PC-3 (cell line): ENCODE results near the gene AKAP3. TPM values are rescaled to one million over a fixed set of nuclear protein-coding genes. Genes with fewer than 3 reads are reported as not detected.

Experiments
- ATAC-seq: fragments of 200-7000 bp; cut with Tn5 transposase; 2 replicates; pipeline ENCODE4 v1.9.1; 2020; ENCODE audit warnings: mild to moderate bottlenecking, moderate library complexity
- BruUV-seq: library from RNA; stranded (reverse); fragments of 400-500 nt; replicated peaks from 2 replicates; lab custom pipeline; 2021; lab: Mats Ljungman, UMichigan
- CTCF ChIA-PET: fragments of 300-600 bp; sonication (Branson Sonifier 250); formaldehyde crosslinking; loops from one replicate; lab custom pipeline; 2022; ENCODE audit warnings: antibody characterized with exemption; lab: Charles Lee
- POLR2A ChIA-PET: fragments of 300-600 bp; sonication (Branson Sonifier 250); formaldehyde crosslinking; loops from one replicate; lab custom pipeline; 2022; ENCODE audit warnings: antibody characterized with exemption; ENCODE audit not compliant: unreplicated experiment; lab: Charles Lee
- DNase-seq: peaks from one replicate; pipeline ENCODE4 v3.0.0-alpha.2; 2015
- H2AFZ ChIP-seq: fragments of 300-600 bp; sonication (generic); 2 replicates; pipeline ENCODE4 v1.6.0; 2016; ENCODE audit warnings: antibody characterized with exemption, low read length
- H3F3A ChIP-seq: fragments of 300-600 bp; sonication (generic); one replicate; pipeline ENCODE4 v1.6.0; 2017; ENCODE audit warnings: antibody characterized with exemption, low read length, control low read depth, mild to moderate bottlenecking; ENCODE audit not compliant: unreplicated experiment
- H3K27ac ChIP-seq: fragments of 300-600 bp; sonication (generic); 2 replicates; pipeline ENCODE4 v1.5.1; 2016; ENCODE audit warnings: mild to moderate bottlenecking, low read length
- H3K27me3 ChIP-seq: fragments of 300-600 bp; sonication (generic); 2 replicates; pipeline ENCODE4 v1.6.1; 2016; ENCODE audit warnings: low read length, mixed read lengths
- H3K36me3 ChIP-seq: fragments of 300-600 bp; sonication (generic); 2 replicates; pipeline ENCODE4 v1.6.1; 2016; ENCODE audit warnings: low read depth, mixed run types, low read length, mixed read lengths
- H3K4me1 ChIP-seq: fragments of 300-600 bp; sonication (generic); 2 replicates; pipeline ENCODE4 v1.5.1; 2016; ENCODE audit warnings: low read length; ENCODE audit not compliant: insufficient read depth
- H3K4me2 ChIP-seq: fragments of 300-600 bp; sonication (generic); 2 replicates; pipeline ENCODE4 v1.6.0; 2016; ENCODE audit warnings: low read length
- H3K4me3 ChIP-seq: fragments of 300-600 bp; sonication (generic); 2 replicates; pipeline ENCODE4 v1.5.1; 2016; ENCODE audit warnings: mild to moderate bottlenecking, low read length, mixed read lengths
- H3K79me2 ChIP-seq: fragments of 300-600 bp; sonication (generic); 2 replicates; pipeline ENCODE4 v1.6.1; 2017; ENCODE audit warnings: low read length, mixed read lengths
- H3K9ac ChIP-seq: fragments of 300-600 bp; sonication (generic); 2 replicates; pipeline ENCODE4 v1.6.0; 2016; ENCODE audit warnings: mild to moderate bottlenecking, low read length
- H3K9me2 ChIP-seq: fragments of 300-600 bp; sonication (generic); replicated peaks from 2 replicates; pipeline ENCODE4 v1.6.1; 2016; ENCODE audit warnings: mixed run types, low read length, mixed read lengths
- H3K9me3 ChIP-seq: fragments of 300-600 bp; sonication (generic); 2 replicates; pipeline ENCODE4 v1.6.1; 2016; ENCODE audit warnings: low read length, mixed read lengths
- H4K20me1 ChIP-seq: fragments of 300-600 bp; sonication (generic); 2 replicates; pipeline ENCODE4 v1.6.1; 2016; ENCODE audit warnings: low read length, mixed read lengths
- CTCF ChIP-seq: fragments of 300-600 bp; sonication (generic); conservative IDR thresholded peaks from 2 replicates; pipeline ENCODE4 v1.5.1; 2017; ENCODE audit warnings: antibody characterized with exemption, low read depth, mild to moderate bottlenecking, low read length
- EZH2 ChIP-seq: fragments of 300-600 bp; sonication (generic); IDR thresholded peaks from one replicate; pipeline ENCODE4 v1.6.1; 2017; ENCODE audit warnings: antibody characterized with exemption, mild to moderate bottlenecking, low read length; ENCODE audit not compliant: unreplicated experiment
- EZH2phosphoT487 ChIP-seq: fragments of 300-600 bp; sonication (generic); IDR thresholded peaks from 2 replicates; pipeline ENCODE4 v1.6.1; 2018; ENCODE audit warnings: mild to moderate bottlenecking, antibody characterized with exemption, low read length, borderline replicate concordance
- intact Hi-C: fragments of 100-400 bp; cut with micrococcal nuclease; formaldehyde crosslinking; loops from 2 replicates; pipeline ENCODE4 v1.9.0; 2023
- total RNA-seq: library from RNA; depleted of rRNA; stranded (reverse); fragments of >200 nt; gene quantifications from 2 replicates; pipeline ENCODE4 v1.2.3, GENCODE V29; 2014

The AKAP3 gene
- total RNA-seq, 1 experiment from 2014 or later, result 1.9 TPM

GRCh38 chr12:4615667-4616066, 33.2 kb downstream of the AKAP3 start:
- intact Hi-C loops, result no loop called here
- Histone ChIP-seq H3K4me1 (no peaks in the 10 kb centered on the region), H2AFZ (no peak overlapping the region), H3K79me2 (no peaks in the 10 kb centered on the region), H3K36me3 (no peaks in the 10 kb centered on the region), H3K9ac (no peak overlapping the region), H3K4me2 (no peak overlapping the region), H4K20me1 (no peaks in the 10 kb centered on the region), H3K9me2 (no peaks in the 10 kb centered on the region), H3F3A (no peaks in the 10 kb centered on the region), H3K4me3 (no peak overlapping the region), H3K27ac (no peak overlapping the region), H3K9me3 (no peaks in the 10 kb centered on the region), H3K27me3 (no peaks in the 10 kb centered on the region)
- ChIA-PET CTCF (no interaction called here), POLR2A (no interaction called here)
- TF ChIP-seq EZH2phosphoT487, result no peak
- TF ChIP-seq EZH2, result no peak
- no peak for TF ChIP-seq CTCF
- DNase-seq (no peak), ATAC-seq (no peak)
- no TSS peak for BruUV-seq

DNA sequence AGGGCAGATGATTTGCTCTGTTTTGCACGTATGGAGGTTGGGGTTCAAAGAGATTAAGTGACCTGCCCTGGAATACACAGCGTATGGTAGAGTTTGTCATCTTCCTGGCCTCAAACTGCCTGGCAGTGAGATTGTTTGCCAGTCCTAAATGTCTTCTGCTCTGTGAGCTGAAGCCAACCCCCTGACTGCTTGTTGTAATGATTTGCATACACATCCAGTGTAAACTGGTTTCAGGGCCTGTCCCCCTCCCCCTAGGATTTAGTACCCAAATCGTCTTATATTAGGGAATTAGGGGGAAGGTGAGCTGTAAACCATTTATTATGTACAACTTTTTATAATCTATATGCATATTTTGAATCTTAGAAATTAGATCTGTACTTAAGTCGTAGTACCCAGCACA, 38.4 kb downstream of the AKAP3 start:
- no peaks in the 10 kb centered on the region for H3K27me3 ChIP-seq
- no peaks in the 10 kb centered on the region for H3K9me3 ChIP-seq
- ChIA-PET POLR2A (no interaction called here), CTCF (no interaction called here)
- no peak overlapping the region for H3K4me2 ChIP-seq
- no peak overlapping the region for H3K4me3 ChIP-seq
- H3K36me3 ChIP-seq, result no peaks in the 10 kb centered on the region
- peaks cover 5% of the 10 kb centered on the region for H3K79me2 ChIP-seq
- no peak overlapping the region for H3K27ac ChIP-seq
- H4K20me1 ChIP-seq, result no peaks in the 10 kb centered on the region
- ATAC-seq (no peak), DNase-seq (no peak)
- no TSS peak for BruUV-seq
- TF ChIP-seq CTCF (no peak), EZH2 (no peak)
- intact Hi-C loops, result no loop called here
- no peak overlapping the region for H3K9ac ChIP-seq
- H2AFZ ChIP-seq, result no peak overlapping the region
- H3K9me2 ChIP-seq, result no peaks in the 10 kb centered on the region
- peaks cover 3% of the 10 kb centered on the region; the same call in 1 of the 2 replicates for H3K4me1 ChIP-seq
- no peaks in the 10 kb centered on the region for H3F3A ChIP-seq

- intact Hi-C loops, result no loop called here
Observed at GRCh38 chr12:4609071-4609470, 39.8 kb downstream of the AKAP3 start.

More at GRCh38 chr12:4609071-4609470, 39.8 kb downstream of the AKAP3 start:
- Histone ChIP-seq H3K27ac (no peak overlapping the region), H3F3A (no peaks in the 10 kb centered on the region), H3K4me2 (no peak overlapping the region), H3K9ac (no peak overlapping the region), H3K9me3 (no peaks in the 10 kb centered on the region), H3K9me2 (no peaks in the 10 kb centered on the region), H3K4me1 (peaks cover 3% of the 10 kb centered on the region; the same call in 1 of the 2 replicates), H4K20me1 (no peaks in the 10 kb centered on the region), H3K4me3 (no peak overlapping the region), H3K36me3 (no peaks in the 10 kb centered on the region), H3K79me2 (peaks cover 12% of the 10 kb centered on the region), H2AFZ (no peak overlapping the region), H3K27me3 (no peaks in the 10 kb centered on the region)
- POLR2A ChIA-PET, result no interaction called here
- ATAC-seq (no peak), DNase-seq (no peak)
- TF ChIP-seq CTCF, result no peak
- no peak for TF ChIP-seq EZH2
- no peak for TF ChIP-seq EZH2phosphoT487
- no TSS peak for BruUV-seq
- CTCF ChIA-PET, result no interaction called here
